Mesothelial cell of epicardium (in vitro differentiated cells): Measurements from ENCODE around the gene SIGLEC7. TPM values are rescaled to one million over a fixed set of nuclear protein-coding genes. Genes with fewer than 3 reads are reported as not detected.

Experiments used
- DNase-seq, 2 experiments: peaks; one replicate each; pipeline ENCODE4 v3.0.0; 2021; ENCODE audit warnings: low spot score in 2 of 2; ENCODE audit not compliant: unreplicated experiment in 2 of 2
- H3K27ac Mint-ChIP-seq: 2 replicates; pipeline ENCODE4 v1.8.0; 2021; ENCODE audit warnings: mixed read lengths
- H3K27me3 Mint-ChIP-seq: 2 replicates; pipeline ENCODE4 v1.8.0; 2021; ENCODE audit warnings: low read depth, mixed read lengths
- H3K36me3 Mint-ChIP-seq: 2 replicates; pipeline ENCODE4 v1.8.0; 2021; ENCODE audit warnings: mixed read lengths
- H3K4me1 Mint-ChIP-seq: 2 replicates; pipeline ENCODE4 v1.8.0; 2021; ENCODE audit warnings: mixed read lengths
- H3K4me3 Mint-ChIP-seq: 2 replicates; pipeline ENCODE4 v1.8.0; 2021; ENCODE audit warnings: mild to moderate bottlenecking, moderate library complexity, mixed read lengths
- H3K9me3 Mint-ChIP-seq: 2 replicates; pipeline ENCODE4 v1.8.0; 2021; ENCODE audit warnings: mixed read lengths
- total RNA-seq: library from RNA; stranded (reverse); gene quantifications from 3 replicates; pipeline ENCODE4 v1.2.1, GENCODE V29; 2021
- TF ChIP-seq, protein P1 (sequence below): fragments of 200-600 bp; sonication (generic); IDR thresholded peaks from one replicate; pipeline ENCODE4 v1.5.0; 2021; ENCODE audit warnings: antibody characterized with exemption; ENCODE audit not compliant: unreplicated experiment

The SIGLEC7 gene
- total RNA-seq, 1 donor from 2014 or later = not detected

GRCh38 chr19:51135004-51135403 lies 7.1 kb upstream of the SIGLEC7 start:
- H3K4me1 Mint-ChIP-seq = peaks cover 12% of the 10 kb centered on the region
- peaks cover 40% of the 10 kb centered on the region for H3K27me3 Mint-ChIP-seq
- H3K9me3 Mint-ChIP-seq = peaks cover 16% of the 10 kb centered on the region
- DNase-seq = no peak
- TF ChIP-seq, protein P1, sequence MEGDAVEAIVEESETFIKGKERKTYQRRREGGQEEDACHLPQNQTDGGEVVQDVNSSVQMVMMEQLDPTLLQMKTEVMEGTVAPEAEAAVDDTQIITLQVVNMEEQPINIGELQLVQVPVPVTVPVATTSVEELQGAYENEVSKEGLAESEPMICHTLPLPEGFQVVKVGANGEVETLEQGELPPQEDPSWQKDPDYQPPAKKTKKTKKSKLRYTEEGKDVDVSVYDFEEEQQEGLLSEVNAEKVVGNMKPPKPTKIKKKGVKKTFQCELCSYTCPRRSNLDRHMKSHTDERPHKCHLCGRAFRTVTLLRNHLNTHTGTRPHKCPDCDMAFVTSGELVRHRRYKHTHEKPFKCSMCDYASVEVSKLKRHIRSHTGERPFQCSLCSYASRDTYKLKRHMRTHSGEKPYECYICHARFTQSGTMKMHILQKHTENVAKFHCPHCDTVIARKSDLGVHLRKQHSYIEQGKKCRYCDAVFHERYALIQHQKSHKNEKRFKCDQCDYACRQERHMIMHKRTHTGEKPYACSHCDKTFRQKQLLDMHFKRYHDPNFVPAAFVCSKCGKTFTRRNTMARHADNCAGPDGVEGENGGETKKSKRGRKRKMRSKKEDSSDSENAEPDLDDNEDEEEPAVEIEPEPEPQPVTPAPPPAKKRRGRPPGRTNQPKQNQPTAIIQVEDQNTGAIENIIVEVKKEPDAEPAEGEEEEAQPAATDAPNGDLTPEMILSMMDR = no peak
- no peak overlapping the region for H3K27ac Mint-ChIP-seq
- H3K4me3 Mint-ChIP-seq = no peak overlapping the region
- no peaks in the 10 kb centered on the region for H3K36me3 Mint-ChIP-seq

GRCh38 chr19:51135986-51136762 lies 5.9 kb upstream of the SIGLEC7 start:
- H3K9me3 Mint-ChIP-seq = peaks cover 16% of the 10 kb centered on the region
- no peak for DNase-seq
- no peak overlapping the region for H3K4me3 Mint-ChIP-seq
- TF ChIP-seq, protein P1 = no peak
- peaks cover 48% of the 10 kb centered on the region for H3K27me3 Mint-ChIP-seq
- H3K4me1 Mint-ChIP-seq = peaks cover 3% of the 10 kb centered on the region
- no peak overlapping the region for H3K27ac Mint-ChIP-seq
- H3K36me3 Mint-ChIP-seq = no peaks in the 10 kb centered on the region

GRCh38 chr19:51136851-51137551 lies 5.1 kb upstream of the SIGLEC7 start:
- Mint-ChIP-seq H3K36me3 (no peaks in the 10 kb centered on the region), H3K4me3 (no peak overlapping the region), H3K27me3 (peaks cover 52% of the 10 kb centered on the region), H3K9me3 (peaks cover 16% of the 10 kb centered on the region), H3K4me1 (peaks cover 3% of the 10 kb centered on the region), H3K27ac (no peak overlapping the region)
- TF ChIP-seq, protein P1 = no peak
- no peak for DNase-seq

- Mint-ChIP-seq H3K36me3 (no peaks in the 10 kb centered on the region), H3K4me3 (no peak overlapping the region), H3K27ac (no peak overlapping the region), H3K4me1 (no peaks in the 10 kb centered on the region), H3K27me3 (peaks cover 52% of the 10 kb centered on the region), H3K9me3 (peaks cover 16% of the 10 kb centered on the region)
- no peak for DNase-seq
- TF ChIP-seq, protein P1 = no peak
Observed at GRCh38 chr19:51137792-51138425, 4.2 kb upstream of the SIGLEC7 start.

GRCh38 chr19:51138549-51138979 lies 3.5 kb upstream of the SIGLEC7 start:
- TF ChIP-seq, protein P1 = no peak
- Mint-ChIP-seq H3K36me3 (no peaks in the 10 kb centered on the region), H3K4me3 (no peak overlapping the region), H3K27ac (no peak overlapping the region), H3K27me3 (peaks cover 52% of the 10 kb centered on the region), H3K4me1 (no peaks in the 10 kb centered on the region), H3K9me3 (peaks cover 16% of the 10 kb centered on the region)
- DNase-seq = no peak
